GM13977 (cell line): ENCODE data around the gene KIF1A.

ENCODE experiments used
- DNase-seq: peaks from one replicate; pipeline ENCODE4 v3.0.0; 2012; ENCODE audit warnings: low spot score
- CTCF ChIP-seq: IDR thresholded peaks from 2 replicates; pipeline ENCODE4 v1.5.1; 2012; ENCODE audit warnings: mild to moderate bottlenecking, control low read depth; ENCODE audit not compliant: insufficient read depth; ENCODE audit errors: extremely low read depth, missing control alignments
- in situ Hi-C: fragments of 300-500 bp; cut with MboI; formaldehyde crosslinking; loops from one replicate; pipeline ENCODE4 v1.12.0; 2022; ENCODE audit warnings: low sequenced_read_pairs, low pct_unique_long_range_greater_than_20kb, mixed read lengths, inconsistent platforms; ENCODE audit not compliant: unreplicated experiment

The KIF1A gene

GRCh38 chr2:240672076-240672700 is 147.8 kb downstream of the KIF1A start:
- no peak for TF ChIP-seq CTCF
- in situ Hi-C loops = no loop called here
- no peak for DNase-seq

GRCh38 chr2:240670950-240671349 is 149.1 kb downstream of the KIF1A start:
- no peak for DNase-seq
- in situ Hi-C loops = no loop called here
- no peak for TF ChIP-seq CTCF

GRCh38 chr2:240670402-240670801 is 149.6 kb downstream of the KIF1A start:
- no peak for DNase-seq
- in situ Hi-C loops = no loop called here
- no peak for TF ChIP-seq CTCF

GRCh38 chr2:240664622-240665021 is 155.4 kb downstream of the KIF1A start:
- DNase-seq = no peak
- TF ChIP-seq CTCF = no peak
- in situ Hi-C loops = no loop called here
